Colonic mucosa (tissue), 4 donors: ENCODE results near the gene CD70. TPM values are rescaled to one million over a fixed set of nuclear protein-coding genes. Genes with fewer than 3 reads are reported as not detected.
"Not testable (repeated sequence)": the region's sequence is repeated elsewhere in the genome, so short reads cannot be mapped to it uniquely, and the experiment has no call there.

ENCODE experiments used
- DNase-seq: peaks from one replicate; pipeline ENCODE4 v3.0.0-alpha.2; 2020
- H3K27ac ChIP-seq: fragments of 200-600 bp; one replicate; pipeline ENCODE4 v1.8.0; 2021
- H3K27me3 ChIP-seq: fragments of 200-600 bp; one replicate; pipeline ENCODE4 v1.8.0; 2021
- H3K36me3 ChIP-seq: fragments of 200-600 bp; one replicate; pipeline ENCODE4 v1.8.0; 2021
- H3K4me1 ChIP-seq: fragments of 200-600 bp; one replicate; pipeline ENCODE4 v1.8.0; 2021; ENCODE audit warnings: mild to moderate bottlenecking
- H3K4me3 ChIP-seq: fragments of 200-600 bp; one replicate; pipeline ENCODE4 v1.8.0; 2021
- H3K9ac ChIP-seq, 2 donors: one replicate each; pipeline ENCODE4 v1.7.0; 2013; ENCODE audit warnings: control low read depth in 2 of 2, low read depth in 2 of 2, low read length in 2 of 2
- H3K9me3 ChIP-seq: fragments of 200-600 bp; one replicate; pipeline ENCODE4 v1.8.0; 2021
- intact Hi-C: fragments of 100-400 bp; cut with DNase I; formaldehyde crosslinking; loops from one replicate; pipeline ENCODE4 v1.14.1; 2022
- total RNA-seq, 2 donors: library from RNA; stranded (reverse); fragmentation: NEBNext Ultra II Directional in 1 of 2; extraction: Animal tissue kit (Norgen Biotek cat#: 25700) in 1 of 2; gene quantifications; one replicate each; pipeline ENCODE4 v1.2.1, GENCODE V29; 2021
- TF ChIP-seq, protein P1 (sequence below): fragments of 200-600 bp; IDR thresholded peaks from one replicate; pipeline ENCODE4 v1.8.0; 2022; ENCODE audit warnings: antibody characterized with exemption, mild to moderate bottlenecking
- donor health status: healthy.
- donor health status: DM: no; HTN: no; CAD: no.
- donor health status: DM: no; HTN: no; CAD: no.

Gene CD70
- total RNA-seq, 2 donors from 2014 or later: 0.27 to 0.57 TPM

- H3K4me1 ChIP-seq: no peaks in the 10 kb centered on the region
- no peaks in the 10 kb centered on the region for H3K36me3 ChIP-seq
- no peaks in the 10 kb centered on the region for H3K9me3 ChIP-seq
- H3K4me3 ChIP-seq: no peak overlapping the region
- TF ChIP-seq, protein P1, sequence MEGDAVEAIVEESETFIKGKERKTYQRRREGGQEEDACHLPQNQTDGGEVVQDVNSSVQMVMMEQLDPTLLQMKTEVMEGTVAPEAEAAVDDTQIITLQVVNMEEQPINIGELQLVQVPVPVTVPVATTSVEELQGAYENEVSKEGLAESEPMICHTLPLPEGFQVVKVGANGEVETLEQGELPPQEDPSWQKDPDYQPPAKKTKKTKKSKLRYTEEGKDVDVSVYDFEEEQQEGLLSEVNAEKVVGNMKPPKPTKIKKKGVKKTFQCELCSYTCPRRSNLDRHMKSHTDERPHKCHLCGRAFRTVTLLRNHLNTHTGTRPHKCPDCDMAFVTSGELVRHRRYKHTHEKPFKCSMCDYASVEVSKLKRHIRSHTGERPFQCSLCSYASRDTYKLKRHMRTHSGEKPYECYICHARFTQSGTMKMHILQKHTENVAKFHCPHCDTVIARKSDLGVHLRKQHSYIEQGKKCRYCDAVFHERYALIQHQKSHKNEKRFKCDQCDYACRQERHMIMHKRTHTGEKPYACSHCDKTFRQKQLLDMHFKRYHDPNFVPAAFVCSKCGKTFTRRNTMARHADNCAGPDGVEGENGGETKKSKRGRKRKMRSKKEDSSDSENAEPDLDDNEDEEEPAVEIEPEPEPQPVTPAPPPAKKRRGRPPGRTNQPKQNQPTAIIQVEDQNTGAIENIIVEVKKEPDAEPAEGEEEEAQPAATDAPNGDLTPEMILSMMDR: no peak
- H3K27me3 ChIP-seq: no peaks in the 10 kb centered on the region
- DNase-seq: no peak
- intact Hi-C loops: no loop called here
- H3K9ac ChIP-seq: no peak overlapping the region
- no peak overlapping the region for H3K27ac ChIP-seq
These were observed 9.0 kb upstream of the CD70 start for GRCh38 chr19:6599866-6600454.

DNA sequence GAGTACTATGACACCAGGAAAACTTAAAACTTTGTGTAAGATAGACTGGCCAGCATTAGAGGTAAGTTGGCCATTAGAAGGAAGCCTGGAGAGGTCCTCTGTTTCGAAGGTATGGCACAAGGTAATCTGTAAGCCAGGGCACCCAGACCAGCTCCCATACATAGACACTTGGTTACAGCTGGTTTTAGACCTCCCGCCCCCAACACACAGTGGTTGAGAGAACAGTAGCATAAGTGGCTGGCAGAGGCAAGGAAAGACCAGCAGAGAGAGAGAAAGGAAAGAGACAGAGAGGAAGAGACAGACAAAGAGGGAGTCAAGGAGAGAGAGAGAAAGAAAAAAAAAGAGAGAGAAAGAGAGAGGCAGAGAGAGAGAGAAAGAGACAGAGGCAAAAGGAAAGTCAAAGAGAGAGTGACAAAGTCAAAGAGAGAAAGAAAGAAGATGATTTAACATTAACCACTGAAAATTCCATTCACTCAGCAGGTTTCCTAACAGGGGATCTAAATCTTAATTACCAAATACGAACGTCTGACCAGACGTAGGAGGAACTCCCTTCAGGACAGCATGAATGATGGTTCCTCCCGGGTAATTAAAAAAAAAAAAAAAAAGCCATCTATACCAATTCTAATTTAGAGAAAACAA, 7.4 kb upstream of the CD70 start:
- intact Hi-C loops, H3K27ac ChIP-seq, H3K36me3 ChIP-seq, H3K4me3 ChIP-seq, H3K4me1 ChIP-seq, H3K9me3 ChIP-seq, DNase-seq, H3K9ac ChIP-seq, H3K27me3 ChIP-seq: not testable (repeated sequence)

DNA sequence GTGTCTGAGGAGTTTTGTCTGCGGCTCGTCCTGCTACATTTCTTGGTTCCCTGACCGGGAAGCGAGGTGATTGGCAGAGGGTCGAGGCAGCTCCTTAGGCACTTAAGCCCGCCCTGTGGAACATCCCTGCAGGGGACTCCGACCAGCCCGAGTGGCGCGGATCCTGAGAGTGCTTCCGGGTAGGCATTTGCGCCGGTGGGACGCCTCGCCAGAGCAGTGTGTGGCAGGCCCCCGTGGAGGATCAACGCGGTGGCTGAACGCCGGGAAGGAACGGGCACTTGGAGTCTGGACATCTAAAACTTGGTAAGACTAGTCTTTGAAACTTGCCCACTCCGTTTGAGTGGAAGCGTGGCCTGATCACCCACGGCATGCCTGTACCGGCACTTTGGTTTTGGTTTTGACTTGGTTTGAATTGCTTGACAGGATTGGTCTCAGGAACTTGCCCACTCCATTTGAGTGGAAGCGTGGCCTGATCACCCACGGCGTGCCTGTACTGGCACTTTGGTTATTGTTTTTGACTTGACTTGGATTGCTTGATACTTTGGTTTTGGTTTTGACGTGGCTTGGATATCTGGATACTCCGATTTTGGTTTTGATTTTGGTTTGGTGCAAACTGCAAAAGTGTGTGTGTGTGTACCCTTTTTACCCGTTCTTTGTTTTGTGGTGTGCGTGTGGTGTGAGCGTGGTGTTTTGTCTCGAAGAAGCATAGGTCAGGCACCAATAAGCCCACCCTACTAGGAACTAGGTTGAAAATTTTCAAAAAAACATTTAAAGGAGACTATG, 6.7 kb upstream of the CD70 start:
- H3K4me3 ChIP-seq, H3K4me1 ChIP-seq, H3K9ac ChIP-seq, H3K27me3 ChIP-seq, H3K27ac ChIP-seq, H3K9me3 ChIP-seq, intact Hi-C loops, H3K36me3 ChIP-seq, DNase-seq: not testable (repeated sequence)

DNA sequence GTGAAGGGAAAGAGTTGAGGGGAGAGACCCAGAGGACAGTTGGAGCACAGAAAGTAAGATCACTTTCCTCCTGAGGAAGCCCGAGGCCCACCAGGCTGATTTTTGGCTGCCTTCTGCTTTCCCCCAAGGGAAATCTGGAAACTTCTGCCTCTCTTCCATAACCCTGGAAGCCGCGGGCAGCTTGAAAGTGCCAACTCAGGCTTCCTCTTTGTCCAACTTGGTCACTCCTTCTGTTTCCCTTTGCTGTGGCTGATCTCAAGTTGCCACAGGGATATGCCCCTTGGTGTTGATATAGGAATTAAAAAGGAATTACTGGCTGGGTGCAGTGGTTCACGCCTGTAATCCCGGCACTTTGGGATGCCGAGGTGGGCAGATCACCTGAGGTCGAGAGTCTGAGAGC, 5.7 kb upstream of the CD70 start:
- Histone ChIP-seq H3K4me3 (no peak overlapping the region), H3K36me3 (no peaks in the 10 kb centered on the region), H3K9ac (no peak overlapping the region), H3K27me3 (no peaks in the 10 kb centered on the region), H3K4me1 (no peaks in the 10 kb centered on the region), H3K9me3 (no peaks in the 10 kb centered on the region), H3K27ac (no peak overlapping the region)
- intact Hi-C loops: no loop called here
- TF ChIP-seq, protein P1: no peak
- no peak for DNase-seq

- no peak overlapping the region for H3K9ac ChIP-seq
- no peaks in the 10 kb centered on the region for H3K4me1 ChIP-seq
- TF ChIP-seq, protein P1: no peak
- H3K27me3 ChIP-seq: peaks cover 19% of the 10 kb centered on the region
- no peak for DNase-seq
- no peak overlapping the region for H3K4me3 ChIP-seq
- no peak overlapping the region for H3K27ac ChIP-seq
- no peaks in the 10 kb centered on the region for H3K36me3 ChIP-seq
- H3K9me3 ChIP-seq: no peaks in the 10 kb centered on the region
- intact Hi-C loops: no loop called here
These were observed 2.9 kb upstream of the CD70 start for GRCh38 chr19:6593651-6594416.

GRCh38 chr19:6590258-6590826, 608 bp downstream of the CD70 start:
- no peak overlapping the region for H3K4me3 ChIP-seq
- peaks cover 35% of the 10 kb centered on the region for H3K27me3 ChIP-seq
- no peak overlapping the region for H3K9ac ChIP-seq
- H3K36me3 ChIP-seq: no peaks in the 10 kb centered on the region
- H3K27ac ChIP-seq: no peak overlapping the region
- DNase-seq: no peak
- H3K9me3 ChIP-seq: no peaks in the 10 kb centered on the region
- intact Hi-C loops: no loop called here
- no peaks in the 10 kb centered on the region for H3K4me1 ChIP-seq
- TF ChIP-seq, protein P1: no peak
